ENCODE results near the gene TRAK2. TPM values are rescaled to one million over a fixed set of nuclear protein-coding genes. Genes with fewer than 3 reads are reported as not detected.

Gene TRAK2
- total and polyA plus RNA-seq, 2 of the 13 experiments (the other 11 are each of a cell fraction or from before 2014, with no cell fraction given), result 7.7 to 21.0 TPM

DNA sequence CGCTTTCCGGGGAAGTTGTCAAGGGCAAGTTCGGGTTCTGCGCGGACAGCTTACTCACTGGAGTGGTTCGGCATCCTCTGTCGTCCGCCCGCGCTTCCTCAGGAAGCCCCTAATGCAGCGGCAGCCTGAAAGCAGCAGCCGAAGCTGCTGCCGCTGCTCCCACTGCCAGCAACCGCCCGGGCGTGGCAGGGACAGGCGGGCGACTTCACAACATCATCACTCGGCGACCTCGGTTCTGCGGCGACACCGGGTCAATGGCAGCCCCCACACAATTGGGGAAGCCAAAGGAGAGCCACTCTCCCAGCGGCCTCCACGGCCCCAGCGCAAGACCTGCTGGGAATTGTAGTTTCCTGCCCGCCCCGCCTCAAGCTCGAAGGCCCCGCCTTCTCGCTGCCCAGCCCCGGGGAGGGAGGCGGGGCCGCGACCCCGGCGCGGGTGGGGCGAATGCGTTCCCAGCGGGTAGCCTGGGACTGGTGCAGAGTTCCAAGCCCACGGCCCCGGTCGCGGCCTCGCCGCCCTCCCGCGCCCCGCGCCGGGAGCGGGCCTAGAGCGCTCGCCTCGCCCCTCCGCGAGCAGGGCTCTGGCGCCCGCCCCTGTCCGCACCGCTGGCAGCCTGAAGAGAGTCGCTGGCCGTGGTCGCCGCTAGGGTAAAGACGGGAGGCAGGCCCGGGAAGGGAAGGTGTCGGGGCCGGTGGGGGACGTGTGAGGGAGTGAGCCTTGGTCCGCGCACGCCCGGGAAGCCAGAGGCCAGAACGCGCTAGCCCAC is at the start of gene TRAK2, which contains the start of gene STRADB (continued):
- TF ChIP-seq REXO4 (CRISPR knock-in tag; IDR thresholded peaks at IDR 0.05; ENCODE audit: borderline replicate concordance), result no peak; the same call in 1 of the 2 replicates
- TF ChIP-seq ZNF101 (CRISPR knock-in tag; IDR thresholded peaks at IDR 0.05; ENCODE audit: borderline replicate concordance, low read depth), result no peak
- TF ChIP-seq MYNN (CRISPR knock-in tag; IDR thresholded peaks at IDR 0.05; ENCODE audit: low read depth), result peak; percentile 71
- peak; percentile 3; the same call in 1 of the 2 replicates for TF ChIP-seq HNF4G (IDR thresholded peaks at IDR 0.05; ENCODE audit: borderline replicate concordance, low read depth, low read length)
- peak; percentile 83 for TF ChIP-seq HNF4G (CRISPR knock-in tag; IDR thresholded peaks at IDR 0.05; ENCODE audit: borderline replicate concordance, low read depth)
- TF ChIP-seq ZNF790 (CRISPR knock-in tag; IDR thresholded peaks at IDR 0.05; ENCODE audit: borderline replicate concordance), result peak; percentile 91; the same call in 1 of the 2 replicates
- peak; percentile 98 for TF ChIP-seq CAMTA2 (CRISPR knock-in tag; IDR thresholded peaks at IDR 0.05; ENCODE audit: borderline replicate concordance)
- no peak for TF ChIP-seq ATF7 (IDR thresholded peaks at IDR 0.05)
- TF ChIP-seq ATF7 (CRISPR knock-in tag; IDR thresholded peaks at IDR 0.05), result no peak
- TF ChIP-seq ZNF3 (CRISPR knock-in tag; IDR thresholded peaks at IDR 0.05), result no peak
- peak; percentile 76; the same call in 1 of the 2 replicates for TF ChIP-seq SETDB1 (CRISPR knock-in tag; IDR thresholded peaks at IDR 0.05; ENCODE audit: borderline replicate concordance)
- TF ChIP-seq KMT2B (CRISPR knock-in tag; IDR thresholded peaks at IDR 0.05), result peak; percentile 100
- peak; percentile 59; the same call in 1 of the 2 replicates for TF ChIP-seq ZKSCAN8 (CRISPR knock-in tag; IDR thresholded peaks at IDR 0.05; ENCODE audit: borderline replicate concordance)
- TF ChIP-seq NFYC (CRISPR knock-in tag; IDR thresholded peaks at IDR 0.05), result peak; percentile 56
- peak; percentile 98 for TF ChIP-seq ATF1 (CRISPR knock-in tag; IDR thresholded peaks at IDR 0.05)
- 0 out of 2 replicates have a peak, but pooled peaks have one; percentile 71 for TF ChIP-seq RORA (CRISPR knock-in tag; IDR thresholded peaks at IDR 0.05)
- TF ChIP-seq FIP1L1 (IDR thresholded peaks at IDR 0.05; ENCODE audit: borderline replicate concordance, insufficient read depth, low read depth, low read length), result no peak
- no peak; the same call in 1 of the 2 replicates for TF ChIP-seq ZNF180 (CRISPR knock-in tag; IDR thresholded peaks at IDR 0.05; ENCODE audit: borderline replicate concordance, low read depth)
- TF ChIP-seq MZF1 (CRISPR knock-in tag; IDR thresholded peaks at IDR 0.05; ENCODE audit: borderline replicate concordance), result no peak
- peak; percentile 74 for TF ChIP-seq GATAD2A (CRISPR knock-in tag; IDR thresholded peaks at IDR 0.05)
- no peak for TF ChIP-seq JARID2 (CRISPR knock-in tag; IDR thresholded peaks at IDR 0.05; ENCODE audit: insufficient replicate concordance)
- TF ChIP-seq, protein P1, sequence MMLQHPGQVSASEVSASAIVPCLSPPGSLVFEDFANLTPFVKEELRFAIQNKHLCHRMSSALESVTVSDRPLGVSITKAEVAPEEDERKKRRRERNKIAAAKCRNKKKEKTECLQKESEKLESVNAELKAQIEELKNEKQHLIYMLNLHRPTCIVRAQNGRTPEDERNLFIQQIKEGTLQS (CRISPR knock-in tag; IDR thresholded peaks at IDR 0.05), result no peak; the same call in 1 of the 2 replicates
- TF ChIP-seq, protein P2, sequence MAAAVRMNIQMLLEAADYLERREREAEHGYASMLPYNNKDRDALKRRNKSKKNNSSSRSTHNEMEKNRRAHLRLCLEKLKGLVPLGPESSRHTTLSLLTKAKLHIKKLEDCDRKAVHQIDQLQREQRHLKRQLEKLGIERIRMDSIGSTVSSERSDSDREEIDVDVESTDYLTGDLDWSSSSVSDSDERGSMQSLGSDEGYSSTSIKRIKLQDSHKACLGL (CRISPR knock-in tag; IDR thresholded peaks at IDR 0.05), result peak; percentile 82
- peak; percentile 89 for TF ChIP-seq CCDC6 (CRISPR knock-in tag; IDR thresholded peaks at IDR 0.05)
- TF ChIP-seq SOX6 (IDR thresholded peaks at IDR 0.05), result no peak
- peak; percentile 87 for TF ChIP-seq SOX6 (CRISPR knock-in tag; IDR thresholded peaks at IDR 0.05)
- TF ChIP-seq RNF2 (conservative IDR thresholded peaks at IDR 0.05; ENCODE audit: low read depth), result peak; percentile 27; the same call in 1 of the 2 replicates
- peak; percentile 97 for TF ChIP-seq ZNF431 (CRISPR knock-in tag; IDR thresholded peaks at IDR 0.05; ENCODE audit: borderline replicate concordance, low read depth)
- peak; percentile 58; the same call in 1 of the 2 replicates for TF ChIP-seq FOSL2 (CRISPR knock-in tag; IDR thresholded peaks at IDR 0.05)
- TF ChIP-seq HNRNPLL (IDR thresholded peaks at IDR 0.05; ENCODE audit: low read depth, low read length, poor library complexity, severe bottlenecking), result peak; percentile 80
- no peak for TF ChIP-seq ZNF562 (CRISPR knock-in tag; IDR thresholded peaks at IDR 0.05; ENCODE audit: borderline replicate concordance)
- TF ChIP-seq ZNF703 (CRISPR knock-in tag; IDR thresholded peaks at IDR 0.05; ENCODE audit: borderline replicate concordance), result no peak
- TF ChIP-seq GFI1 (CRISPR knock-in tag; IDR thresholded peaks at IDR 0.05; ENCODE audit: borderline replicate concordance), result peak; percentile 83; the same call in 1 of the 2 replicates

Data from HepG2 (cell line).